SIG-M5 treated with dmso at 0.1 percent for 504 hours (cell line): ENCODE data around the gene ASB9.
"Not testable (repeated sequence)": the region's sequence is repeated elsewhere in the genome, so short reads cannot be mapped to it uniquely, and the experiment has no call there.

Source experiments
- DNase-seq: peaks from one replicate; lab custom pipeline; 2025; ENCODE audit not compliant: unreplicated experiment; lab: John Stamatoyannopoulos, UW

Gene ASB9

GRCh38 chrX:15242899-15243555 lies 26.9 kb downstream of the ASB9 start:
- peak; percentile 38 for DNase-seq

- no peak for DNase-seq
Observed at GRCh38 chrX:15241301-15241700, 28.6 kb downstream of the ASB9 start.

GRCh38 chrX:15240414-15240813 lies 29.5 kb downstream of the ASB9 start:
- no peak for DNase-seq

DNA sequence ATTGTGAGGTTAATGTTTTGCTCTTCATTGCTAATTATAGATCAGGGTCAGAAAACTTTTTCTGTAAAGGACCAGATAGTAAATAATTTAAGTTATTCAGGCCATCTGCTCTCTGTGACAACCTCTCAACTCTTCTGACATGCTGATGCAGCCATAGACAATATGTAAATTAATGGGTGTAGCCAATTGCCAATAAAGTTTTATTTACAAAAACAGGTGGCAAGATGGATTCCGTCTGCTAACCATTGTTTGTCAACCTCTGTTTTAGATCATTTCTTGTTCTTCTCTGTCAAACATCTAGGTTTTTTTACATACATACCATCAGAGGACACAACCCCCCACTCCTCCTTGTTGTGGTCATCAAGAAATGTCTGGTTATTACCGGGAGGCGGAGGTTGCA lies 33.7 kb downstream of the ASB9 start:
- no peak for DNase-seq

GRCh38 chrX:15235001-15235400 lies 34.9 kb downstream of the ASB9 start:
- DNase-seq, result no peak

DNA sequence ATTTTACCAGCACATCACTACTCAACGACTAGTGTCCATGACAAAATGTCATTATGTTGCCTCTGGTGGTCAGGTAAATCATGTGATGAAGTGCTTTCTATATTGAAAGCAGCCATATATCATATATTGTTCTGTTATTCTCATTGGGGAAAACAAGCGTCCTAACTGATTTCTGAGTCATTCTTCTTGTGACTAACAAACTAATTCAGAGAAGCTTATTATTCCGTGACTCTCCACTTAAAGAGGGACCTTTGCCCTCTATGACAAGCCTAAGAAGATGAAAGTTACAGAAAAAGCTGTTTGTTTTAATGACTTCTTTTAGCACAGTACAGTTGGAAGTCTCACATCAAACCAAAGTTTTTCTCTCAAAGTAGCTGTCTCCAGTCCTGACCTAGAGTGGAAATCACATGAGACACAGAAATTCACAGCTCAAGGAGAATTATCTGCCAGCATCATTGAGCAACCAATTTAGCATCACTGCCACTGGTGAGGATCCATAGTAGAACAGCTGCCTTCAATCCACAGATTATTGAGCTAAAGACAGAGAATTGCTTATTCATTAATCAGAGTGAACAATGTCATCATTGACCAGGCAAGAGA lies 36.4 kb downstream of the ASB9 start:
- DNase-seq, result no peak

DNA sequence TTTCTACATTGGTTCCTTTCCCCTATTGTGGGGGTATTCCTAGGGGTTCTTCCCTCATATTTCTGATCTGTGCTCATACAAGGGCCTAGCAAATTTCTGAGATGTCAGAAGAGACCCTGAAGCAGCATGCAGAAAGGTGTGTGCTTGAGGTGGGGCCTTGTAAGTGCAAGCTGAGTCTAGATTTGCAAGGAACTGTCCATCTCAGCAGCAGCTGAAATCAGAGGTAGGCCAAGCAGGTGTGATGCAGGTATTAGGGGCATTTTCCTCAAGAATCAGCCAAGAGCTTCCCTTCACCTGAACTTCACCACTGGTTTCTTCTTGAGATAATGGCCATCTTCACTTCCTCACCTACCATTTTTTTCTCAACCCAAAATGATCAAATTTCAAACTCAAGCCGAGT lies 45.1 kb downstream of the ASB9 start:
- DNase-seq, result no peak

DNA sequence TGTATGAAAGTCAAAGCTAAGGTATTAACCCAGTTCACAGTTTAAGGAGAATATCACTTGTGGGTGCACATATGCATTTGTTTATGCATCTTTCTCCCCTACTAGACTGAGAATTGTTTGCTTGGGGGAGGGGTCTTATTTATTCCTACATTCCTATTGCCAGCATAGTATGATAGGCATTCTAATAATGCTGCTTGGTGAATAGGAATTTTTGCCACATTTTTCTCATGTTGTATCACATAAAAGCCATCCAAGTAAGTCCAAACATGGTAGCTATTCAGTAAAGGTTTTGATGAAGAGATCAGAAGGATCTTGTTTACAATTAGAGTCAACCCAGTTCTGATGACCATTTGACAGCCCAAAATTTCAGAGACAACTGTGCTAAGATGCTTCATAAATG lies 48.6 kb downstream of the ASB9 start:
- no peak for DNase-seq

- no peak for DNase-seq
Observed at GRCh38 chrX:15217161-15217560, 52.7 kb downstream of the ASB9 start.

DNA sequence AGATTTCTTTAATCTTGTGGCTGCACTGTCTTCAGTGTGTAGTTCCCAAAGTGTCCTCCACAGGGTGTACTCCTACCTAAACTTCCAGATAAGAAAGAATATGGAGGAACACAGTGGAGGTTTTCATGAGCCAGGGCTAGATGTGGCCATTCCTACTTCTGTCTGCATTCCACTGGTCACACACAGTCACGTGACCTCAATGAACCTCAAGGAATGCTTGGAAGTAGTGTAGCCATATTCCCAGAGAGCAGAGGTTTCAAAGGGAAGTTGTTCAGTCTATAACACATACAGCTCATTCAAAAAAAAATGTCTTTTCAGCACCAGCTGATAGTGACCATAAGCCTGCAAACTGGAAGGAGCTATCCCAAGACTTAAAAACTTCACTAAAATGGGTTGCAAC lies 53.6 kb downstream of the ASB9 start:
- no peak for DNase-seq

DNA sequence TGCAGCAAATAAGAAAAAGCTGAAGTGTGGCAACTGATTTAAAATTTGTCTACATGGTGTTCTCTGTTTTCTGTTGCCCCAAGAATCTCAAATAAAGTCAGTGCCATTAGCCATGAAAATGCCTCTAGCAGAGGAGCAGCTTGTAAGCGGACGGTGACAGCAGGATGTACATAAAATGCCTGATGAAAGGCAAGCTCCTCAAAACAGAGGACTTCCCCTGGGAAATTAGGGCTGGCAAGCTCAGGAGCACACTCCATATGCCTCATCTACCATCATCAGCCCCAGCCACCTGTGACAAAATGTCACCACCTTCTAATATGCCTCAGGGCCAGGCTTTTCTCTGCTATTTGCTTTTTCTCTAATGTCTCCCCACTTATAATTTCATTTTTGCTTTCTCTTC lies 54.5 kb downstream of the ASB9 start:
- no peak for DNase-seq

DNA sequence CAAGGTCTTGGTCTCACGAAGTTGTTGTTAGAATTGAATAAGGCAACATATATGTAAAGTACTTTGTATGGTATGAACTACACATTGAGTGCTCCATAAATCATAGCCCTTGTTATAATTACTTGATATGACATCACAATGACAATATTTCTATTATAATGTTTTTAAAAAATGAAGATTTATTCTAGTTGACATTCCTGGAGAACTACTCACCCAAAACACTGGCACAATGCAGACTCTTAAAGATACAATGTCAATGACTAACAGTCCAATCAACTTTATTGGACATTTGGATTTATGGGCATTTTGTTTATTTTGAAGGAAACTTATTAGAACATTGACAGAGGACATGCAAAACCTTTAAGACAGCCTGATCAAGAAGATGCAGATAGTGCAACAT lies 55.3 kb downstream of the ASB9 start:
- no peak for DNase-seq

- no peak for DNase-seq
Observed at GRCh38 chrX:15209096-15209495, 60.8 kb downstream of the ASB9 start.

DNA sequence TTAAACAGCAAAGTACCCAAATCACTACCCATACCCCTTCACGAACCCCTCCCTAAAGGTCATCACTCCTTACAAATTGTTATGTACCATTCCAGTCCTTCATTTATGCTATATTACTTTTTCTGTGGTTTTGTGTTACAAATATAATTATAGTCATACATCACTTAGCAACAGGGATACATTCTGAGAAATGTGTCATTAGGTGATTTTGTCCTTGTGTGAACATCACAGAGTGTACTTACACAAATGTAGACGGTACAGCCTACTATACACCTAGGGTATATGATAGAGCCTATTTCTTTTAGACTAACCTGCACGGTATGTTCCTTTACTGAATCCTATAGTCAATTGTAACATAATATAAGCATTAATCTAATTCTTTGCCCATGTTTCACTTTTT lies 61.9 kb downstream of the ASB9 start:
- no peak for DNase-seq

DNA sequence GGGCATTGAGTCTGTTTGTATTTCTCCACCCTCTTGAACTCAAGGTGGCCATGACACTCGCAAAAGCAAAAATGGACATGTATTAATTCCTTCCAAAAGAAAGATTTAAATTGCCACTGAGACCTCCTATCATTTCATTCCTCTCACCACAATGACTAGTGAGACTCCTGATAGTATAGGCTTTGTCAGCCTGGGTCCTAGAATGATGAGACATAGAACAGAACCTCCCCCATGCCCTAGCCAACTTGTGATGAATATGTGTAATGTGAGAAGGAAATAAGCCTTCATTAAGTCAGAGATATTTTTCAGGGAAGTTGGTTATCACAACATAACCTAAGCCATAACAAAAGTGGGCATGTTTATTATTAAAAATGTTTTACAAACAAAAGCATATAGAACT lies 62.5 kb downstream of the ASB9 start:
- no peak for DNase-seq

DNA sequence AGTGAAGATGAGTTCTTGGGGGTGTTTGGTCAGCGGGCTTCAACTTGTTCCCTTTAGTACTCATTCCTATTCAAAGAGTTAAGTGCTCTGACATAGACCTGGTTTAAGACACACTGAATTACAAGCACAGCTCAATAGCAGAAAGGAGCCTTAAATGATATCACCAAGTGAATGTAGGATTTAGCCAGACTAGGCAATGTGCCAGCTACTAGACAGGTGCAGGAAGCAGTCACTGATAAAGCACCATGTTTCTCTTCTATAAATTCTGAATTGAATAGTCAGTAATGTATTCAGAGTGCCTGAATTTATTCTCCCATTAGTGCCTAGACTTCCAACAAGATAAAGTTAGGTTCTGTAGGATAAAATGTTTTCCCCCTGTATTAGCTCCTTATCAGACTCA lies 63.6 kb downstream of the ASB9 start:
- DNase-seq, result no peak

DNA sequence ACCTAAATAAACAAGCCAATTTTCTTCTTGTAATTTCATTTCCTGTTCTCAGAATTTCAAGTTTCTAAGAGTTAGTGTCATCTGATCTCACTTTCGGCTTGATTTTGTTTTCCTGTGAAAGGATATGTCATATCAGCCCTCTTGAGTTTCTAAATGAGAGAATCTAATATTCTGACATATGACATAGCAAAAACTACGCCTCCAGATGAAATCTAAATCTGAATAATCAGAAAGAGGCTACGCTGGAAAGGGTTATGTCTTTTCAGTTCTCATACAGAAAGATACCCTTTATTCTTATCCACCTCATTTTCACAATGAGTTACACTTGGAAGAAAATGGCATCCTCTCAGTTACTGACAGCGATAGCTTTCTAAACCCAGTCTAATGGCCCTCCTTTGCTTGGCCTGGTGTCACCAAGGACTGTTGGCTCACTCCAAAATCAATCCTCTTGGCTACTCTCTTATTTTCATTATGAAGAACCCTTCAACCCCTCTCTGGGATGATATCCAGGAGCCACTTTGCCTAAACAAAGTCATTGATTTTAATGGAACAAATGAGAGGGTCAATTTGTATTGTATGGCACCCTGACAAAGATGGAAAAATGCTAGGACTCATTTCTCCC lies 65.6 kb downstream of the ASB9 start:
- no peak for DNase-seq

DNA sequence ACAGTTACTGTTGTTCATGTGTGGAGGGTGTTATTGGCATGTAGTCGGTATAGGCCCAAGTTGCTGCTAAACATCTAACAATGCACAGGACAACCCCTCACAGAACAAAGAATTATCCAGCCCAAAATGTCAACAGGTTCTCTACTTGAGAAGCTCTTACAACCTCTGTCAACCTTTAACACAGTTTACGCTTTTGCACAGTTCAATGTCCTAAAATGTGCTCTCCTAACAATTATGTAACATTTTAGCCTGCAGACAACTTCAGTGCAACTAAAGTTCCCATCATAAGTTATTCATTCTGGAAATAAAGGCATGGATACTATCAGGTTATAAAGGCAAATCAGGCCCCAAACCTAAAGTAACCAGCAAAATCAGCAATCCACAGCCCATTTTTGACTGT lies 66.2 kb downstream of the ASB9 start:
- no peak for DNase-seq

DNA sequence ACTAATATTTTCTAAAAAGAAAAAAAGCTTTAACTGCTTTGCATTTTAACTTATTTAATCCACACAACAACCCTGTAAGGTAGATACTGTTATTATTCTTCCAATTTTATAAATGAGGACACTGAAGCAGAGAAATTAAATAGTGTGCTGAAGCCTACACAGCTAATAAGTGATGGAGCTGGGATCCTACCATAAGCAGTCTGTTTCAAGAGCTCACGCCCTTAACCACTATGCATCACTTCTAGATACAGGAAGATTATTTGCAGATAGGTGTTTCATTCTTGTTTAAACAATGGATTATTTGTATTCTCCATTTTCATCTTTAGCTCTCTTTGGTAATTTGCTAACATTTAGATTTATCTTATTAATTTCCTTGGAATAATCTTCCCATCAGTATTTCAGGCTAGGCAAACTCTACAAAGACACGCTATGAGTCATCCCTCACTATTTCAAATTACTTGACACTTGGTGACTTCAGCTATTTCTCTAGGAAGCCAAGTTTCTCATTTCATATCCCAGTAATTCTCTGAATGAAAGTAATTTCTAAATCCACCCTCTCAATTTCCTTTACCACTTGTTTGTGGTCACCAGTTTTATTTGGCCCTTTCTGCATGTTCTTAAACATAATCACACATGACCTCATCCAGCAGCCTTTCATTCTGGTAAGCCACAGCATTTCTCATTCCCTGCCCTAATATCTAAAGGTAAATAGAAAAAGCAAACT lies 67.3 kb downstream of the ASB9 start:
- no peak for DNase-seq

GRCh38 chrX:15200871-15201270 lies 69.0 kb downstream of the ASB9 start:
- no peak for DNase-seq

DNA sequence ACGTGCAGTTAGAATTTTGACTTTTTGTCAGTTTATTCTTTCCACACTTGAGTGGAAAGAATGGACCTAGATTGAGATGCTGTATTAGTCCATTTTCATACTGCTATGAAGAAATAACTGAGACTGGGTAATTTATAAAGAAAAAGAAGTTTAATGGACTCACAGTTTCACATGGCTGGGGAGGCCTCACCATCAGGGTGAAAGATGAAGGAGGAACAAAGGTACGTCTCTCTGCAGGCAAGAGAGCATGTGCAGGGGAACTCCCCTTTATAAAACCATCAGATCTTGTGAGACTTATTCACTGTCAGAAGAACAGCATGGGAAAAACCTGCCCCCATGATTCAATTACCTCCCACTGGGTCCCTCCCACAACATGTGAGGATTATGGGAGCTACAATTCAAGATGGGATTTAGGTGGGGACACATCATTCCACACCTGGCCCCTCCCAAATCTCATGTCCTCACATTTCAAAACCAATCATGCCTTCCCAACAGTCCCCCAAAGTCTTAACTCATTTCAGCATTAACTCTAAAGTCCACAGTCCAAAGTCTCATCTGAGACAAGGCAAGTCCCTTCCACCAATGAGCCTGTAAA lies 71.2 kb downstream of the ASB9 start:
- DNase-seq, result not testable (repeated sequence)

DNA sequence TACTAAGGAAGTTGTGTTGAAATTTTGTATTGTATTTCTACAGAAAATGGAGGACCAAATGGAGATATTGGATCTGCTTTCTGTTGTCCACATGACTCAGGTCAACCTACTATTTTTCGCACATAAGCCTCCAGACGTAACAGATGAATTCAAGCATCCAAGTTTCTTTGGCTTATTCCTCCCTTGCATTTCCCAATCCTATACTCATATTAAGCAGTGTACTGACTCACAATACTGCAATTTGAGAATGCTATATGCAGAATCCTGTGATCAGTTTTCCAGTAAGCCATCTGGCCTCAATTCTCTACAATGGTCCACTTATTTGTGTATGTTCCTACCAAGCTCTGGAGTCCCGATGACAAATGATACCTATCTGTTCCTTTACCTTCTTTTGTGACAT lies 75.7 kb downstream of the ASB9 start:
- DNase-seq, result no peak
